SK-N-SH treated with all-trans-retinoic acid at 6 μM for 48 hours (cell line): ENCODE data around the gene C1R.

Experiments used
- ATAC-seq: fragments of 200-7000 bp; cut with Tn5 transposase; 3 replicates; pipeline ENCODE4 v1.9.1; 2020; ENCODE audit warnings: mild to moderate bottlenecking, moderate library complexity
- ARNTL ChIP-seq: fragments of 450-650 bp; formaldehyde crosslinking; IDR thresholded peaks from 2 replicates; pipeline ENCODE4 v1.5.0; 2020; ENCODE audit warnings: low read depth, mild to moderate bottlenecking, moderate library complexity, borderline replicate concordance
- CSDC2 ChIP-seq: fragments of 250-450 bp; sonication (Bioruptor Pico); IDR thresholded peaks from 2 replicates; pipeline ENCODE4 v1.5.0; 2020; ENCODE audit warnings: mild to moderate bottlenecking, moderate library complexity
- CSRNP3 ChIP-seq: fragments of 250-450 bp; sonication (Bioruptor Pico); IDR thresholded peaks from 2 replicates; pipeline ENCODE4 v1.5.1; 2021; ENCODE audit warnings: mild to moderate bottlenecking, moderate library complexity
- GLIS3 ChIP-seq: fragments of 250-450 bp; sonication (Bioruptor Pico); IDR thresholded peaks from 2 replicates; pipeline ENCODE4 v1.5.0; 2020; ENCODE audit warnings: mild to moderate bottlenecking, moderate library complexity
- OSR1 ChIP-seq: fragments of 250-450 bp; sonication (Bioruptor Pico); IDR thresholded peaks from 2 replicates; pipeline ENCODE4 v1.8.0; 2022; ENCODE audit warnings: moderate library complexity, mild to moderate bottlenecking, inconsistent platforms
- POU6F1 ChIP-seq: fragments of 250-450 bp; sonication (Bioruptor Pico); IDR thresholded peaks from 2 replicates; pipeline ENCODE4 v1.8.0; 2021; ENCODE audit warnings: low read depth, mild to moderate bottlenecking, moderate library complexity, borderline replicate concordance
- PPARA ChIP-seq: fragments of 250-450 bp; sonication (Bioruptor Pico); IDR thresholded peaks from 2 replicates; pipeline ENCODE4 v1.5.0; 2020; ENCODE audit warnings: mild to moderate bottlenecking, borderline replicate concordance
- RARB ChIP-seq: fragments of 250-450 bp; sonication (Bioruptor Pico); IDR thresholded peaks from 2 replicates; pipeline ENCODE4 v1.8.0; 2021; ENCODE audit warnings: mild to moderate bottlenecking, moderate library complexity
- SNAI2 ChIP-seq: fragments of 250-450 bp; sonication (Bioruptor Pico); IDR thresholded peaks from 2 replicates; pipeline ENCODE4 v1.5.0; 2020; ENCODE audit warnings: mild to moderate bottlenecking, moderate library complexity
- TCF4 ChIP-seq: fragments of 250-450 bp; sonication (Bioruptor Pico); IDR thresholded peaks from 2 replicates; pipeline ENCODE4 v1.8.0; 2021; ENCODE audit warnings: mild to moderate bottlenecking, moderate library complexity, borderline replicate concordance
- TOX ChIP-seq: fragments of 250-450 bp; sonication (Bioruptor Pico); IDR thresholded peaks from 2 replicates; pipeline ENCODE4 v1.8.0; 2021; ENCODE audit warnings: mild to moderate bottlenecking, moderate library complexity, borderline replicate concordance
- TSHZ2 ChIP-seq: fragments of 250-450 bp; sonication (Bioruptor Pico); IDR thresholded peaks from 2 replicates; pipeline ENCODE4 v1.5.0; 2020; ENCODE audit warnings: mild to moderate bottlenecking, moderate library complexity
- ZC3H10 ChIP-seq: fragments of 250-450 bp; sonication (Bioruptor Pico); IDR thresholded peaks from 2 replicates; pipeline ENCODE4 v1.5.1; 2021; ENCODE audit warnings: mild to moderate bottlenecking, moderate library complexity
- ZFP3 ChIP-seq: fragments of 250-450 bp; sonication (Bioruptor Pico); IDR thresholded peaks from 2 replicates; pipeline ENCODE4 v1.5.0; 2020; ENCODE audit warnings: mild to moderate bottlenecking, moderate library complexity
- ZNF565 ChIP-seq: fragments of 450-650 bp; formaldehyde crosslinking; conservative IDR thresholded peaks from 2 replicates; pipeline ENCODE4 v1.5.0; 2020; ENCODE audit warnings: low read depth, mild to moderate bottlenecking, moderate library complexity
- ZNF70 ChIP-seq: fragments of 450-650 bp; formaldehyde crosslinking; IDR thresholded peaks from 2 replicates; pipeline ENCODE4 v1.5.0; 2020; ENCODE audit warnings: mild to moderate bottlenecking, moderate library complexity

C1R gene

GRCh38 chr12:7068240-7068993 is 23.8 kb downstream of the C1R start:
- peak; percentile 25; the same call in 2 of the 3 replicates for ATAC-seq
- TF ChIP-seq SNAI2 (CRISPR knock-in tag), result no peak
- TF ChIP-seq CSDC2 (CRISPR knock-in tag), result no peak
- no peak for TF ChIP-seq TSHZ2 (CRISPR knock-in tag)
- no peak for TF ChIP-seq PPARA
- TF ChIP-seq POU6F1 (CRISPR knock-in tag), result no peak
- no peak for TF ChIP-seq ARNTL (CRISPR knock-in tag)
- no peak for TF ChIP-seq OSR1 (CRISPR knock-in tag)
- TF ChIP-seq RARB (CRISPR knock-in tag), result no peak
- no peak for TF ChIP-seq ZFP3 (CRISPR knock-in tag)
- TF ChIP-seq GLIS3, result no peak
- no peak for TF ChIP-seq TOX
- TF ChIP-seq TCF4 (CRISPR knock-in tag), result no peak
- TF ChIP-seq CSRNP3, result no peak
- TF ChIP-seq, all 23 proteins: peak for 0

- TF ChIP-seq TSHZ2 (CRISPR knock-in tag) (no peak), RARB (CRISPR knock-in tag) (no peak), GLIS3 (no peak), ZNF565 (CRISPR knock-in tag) (no peak), ZFP3 (CRISPR knock-in tag) (no peak), TOX (no peak), POU6F1 (CRISPR knock-in tag) (no peak), CSRNP3 (no peak), SNAI2 (CRISPR knock-in tag) (no peak), ZC3H10 (CRISPR knock-in tag) (no peak), ZNF70 (CRISPR knock-in tag) (no peak), ARNTL (CRISPR knock-in tag) (no peak), OSR1 (CRISPR knock-in tag) (no peak), TCF4 (CRISPR knock-in tag) (no peak)
- no peak for ATAC-seq
These were observed 25.1 kb downstream of the C1R start for GRCh38 chr12:7067096-7067495.
